HAP-1 (cell line): ENCODE data around the gene C16orf96.
"Not testable (repeated sequence)": the region's sequence is repeated elsewhere in the genome, so short reads cannot be mapped to it uniquely, and the experiment has no call there.

ENCODE experiments used
- DNase-seq, 2 experiments: peaks; one replicate each; pipeline ENCODE4 v3.0.0-alpha.2; 2016 to 2020; ENCODE audit warnings: low spot score in 2 of 2
- H3K27me3 ChIP-seq: fragments of 250-450 bp; sonication (Bioruptor Pico); 2 replicates; pipeline ENCODE4 v1.5.1; 2020; ENCODE audit warnings: low read depth, mild to moderate bottlenecking, moderate library complexity
- H3K36me3 ChIP-seq: fragments of 250-450 bp; sonication (Bioruptor Pico); replicated peaks from 2 replicates; pipeline ENCODE4 v1.5.1; 2020; ENCODE audit warnings: mild to moderate bottlenecking
- H3K4me1 ChIP-seq: fragments of 250-450 bp; sonication (Bioruptor Pico); 2 replicates; pipeline ENCODE4 v1.5.1; 2020; ENCODE audit warnings: mild to moderate bottlenecking
- H3K4me3 ChIP-seq: fragments of 250-450 bp; sonication (Bioruptor Pico); 2 replicates; pipeline ENCODE4 v1.5.1; 2020; ENCODE audit warnings: mild to moderate bottlenecking, moderate library complexity
- H3K9me3 ChIP-seq: fragments of 250-450 bp; sonication (Bioruptor Pico); 2 replicates; pipeline ENCODE4 v1.5.1; 2020; ENCODE audit warnings: mild to moderate bottlenecking, moderate library complexity
- in situ Hi-C: fragments of 300-500 bp; cut with MboI; formaldehyde crosslinking; loops from 3 replicates; pipeline ENCODE4 v1.14.3; 2020; ENCODE audit warnings: low sequenced_read_pairs, inconsistent platforms, mixed read lengths

Gene C16orf96

GRCh38 chr16:4557973-4558372 lies 1.8 kb downstream of the C16orf96 start:
- no peak for DNase-seq
- Histone ChIP-seq H3K4me3 (no peak overlapping the region), H3K27me3 (peaks cover 4% of the 10 kb centered on the region; the same call in 1 of the 2 replicates), H3K36me3 (no peaks in the 10 kb centered on the region), H3K9me3 (no peaks in the 10 kb centered on the region), H3K4me1 (no peaks in the 10 kb centered on the region)
- in situ Hi-C loops: no loop called here

DNA sequence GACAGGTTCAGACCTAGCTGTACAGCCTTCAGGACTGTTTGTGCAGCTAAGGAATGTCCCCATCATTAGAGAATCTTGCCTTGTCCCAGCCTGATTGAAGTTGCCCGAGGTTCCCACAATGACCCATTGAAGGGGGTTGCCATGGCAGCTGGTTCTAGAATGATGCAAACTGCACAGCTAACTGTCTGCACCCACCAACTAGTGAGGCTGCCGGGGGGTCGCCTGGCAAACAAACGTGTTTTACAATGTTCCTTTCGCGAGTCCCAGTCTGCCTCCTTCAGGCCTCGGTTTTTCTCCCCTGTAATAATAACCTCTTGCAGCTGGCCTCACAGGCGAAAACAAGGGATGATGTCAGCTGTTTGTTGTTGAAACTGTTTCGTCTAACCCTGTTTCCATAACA lies 5.5 kb downstream of the C16orf96 start:
- Histone ChIP-seq H3K9me3 (no peaks in the 10 kb centered on the region), H3K4me1 (no peaks in the 10 kb centered on the region), H3K27me3 (peaks cover 4% of the 10 kb centered on the region; the same call in 1 of the 2 replicates), H3K36me3 (no peaks in the 10 kb centered on the region), H3K4me3 (no peak overlapping the region)
- in situ Hi-C loops: no loop called here
- no peak for DNase-seq

GRCh38 chr16:4564661-4565267 lies 8.6 kb downstream of the C16orf96 start:
- Histone ChIP-seq H3K27me3 (peaks cover under 1% of the 10 kb centered on the region; the same call in 1 of the 2 replicates), H3K4me3 (no peak overlapping the region), H3K9me3 (no peaks in the 10 kb centered on the region), H3K4me1 (no peaks in the 10 kb centered on the region), H3K36me3 (no peaks in the 10 kb centered on the region)
- no peak for DNase-seq
- in situ Hi-C loops: no loop called here

GRCh38 chr16:4566144-4566543 lies 10.0 kb downstream of the C16orf96 start:
- Histone ChIP-seq H3K36me3 (no peaks in the 10 kb centered on the region), H3K4me1 (no peaks in the 10 kb centered on the region), H3K27me3 (no peaks in the 10 kb centered on the region), H3K9me3 (no peaks in the 10 kb centered on the region), H3K4me3 (no peak overlapping the region)
- no peak for DNase-seq
- in situ Hi-C loops: no loop called here

DNA sequence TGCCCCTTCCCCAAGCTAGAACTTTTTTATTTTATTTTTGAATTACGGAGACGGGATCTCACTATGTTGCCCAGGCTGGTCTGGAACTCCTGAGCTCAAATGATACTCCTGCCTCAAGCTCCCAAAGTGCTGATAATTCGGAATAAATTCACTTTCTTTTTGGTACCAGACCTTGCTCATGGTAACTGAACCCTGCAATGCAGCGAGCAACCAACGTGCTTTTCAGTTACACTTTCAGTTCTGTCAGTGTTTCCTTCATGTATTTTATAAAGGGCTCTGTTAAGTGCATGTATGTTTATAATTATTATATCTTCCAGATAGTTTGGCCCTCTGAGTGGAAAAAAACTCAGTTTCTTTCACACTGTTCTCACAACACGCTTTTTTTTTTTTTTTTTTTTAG lies 13.9 kb downstream of the C16orf96 start:
- Histone ChIP-seq H3K4me1 (no peaks in the 10 kb centered on the region), H3K36me3 (no peaks in the 10 kb centered on the region), H3K4me3 (no peak overlapping the region), H3K27me3 (no peaks in the 10 kb centered on the region), H3K9me3 (no peaks in the 10 kb centered on the region)
- no peak for DNase-seq
- in situ Hi-C loops: no loop called here

DNA sequence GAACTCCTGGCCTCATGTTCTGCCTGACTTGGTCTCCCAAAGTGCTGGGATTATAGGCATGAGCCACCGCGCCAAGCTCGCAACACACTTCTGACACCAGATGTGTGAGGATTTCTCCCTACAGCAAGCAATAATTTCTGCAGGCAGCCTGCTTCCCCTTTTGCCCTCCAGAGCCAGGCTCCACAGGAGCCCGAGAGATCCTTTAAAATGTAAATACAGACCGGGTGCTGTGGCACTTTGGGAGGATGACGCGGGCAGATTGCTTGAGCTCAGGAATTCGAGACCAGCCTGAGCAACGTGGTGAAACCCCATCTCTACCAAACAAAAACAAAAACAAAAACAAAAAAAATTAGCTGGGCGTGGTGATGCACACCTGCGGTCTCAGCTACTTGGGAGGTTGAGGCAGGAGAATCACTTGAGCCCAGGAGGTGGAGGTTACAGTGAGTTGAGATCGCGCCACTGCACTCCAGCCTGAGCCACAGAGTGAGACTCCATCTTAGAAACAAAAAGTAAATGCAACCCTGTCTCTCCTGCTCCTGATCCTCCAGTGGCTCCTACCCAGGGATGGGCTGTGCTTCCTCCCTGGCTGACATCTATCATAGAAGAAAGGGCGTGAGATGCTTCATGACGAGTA lies 14.7 kb downstream of the C16orf96 start:
- Histone ChIP-seq H3K9me3 (no peaks in the 10 kb centered on the region), H3K27me3 (no peaks in the 10 kb centered on the region), H3K36me3 (no peaks in the 10 kb centered on the region), H3K4me3 (no peak overlapping the region), H3K4me1 (no peaks in the 10 kb centered on the region)
- DNase-seq: no peak
- in situ Hi-C loops: no loop called here

- no peaks in the 10 kb centered on the region for H3K36me3 ChIP-seq
- in situ Hi-C loops: no loop called here
- no peaks in the 10 kb centered on the region for H3K4me1 ChIP-seq
- DNase-seq: no peak
- H3K27me3 ChIP-seq: no peaks in the 10 kb centered on the region
- H3K9me3 ChIP-seq: no peaks in the 10 kb centered on the region
- no peak overlapping the region for H3K4me3 ChIP-seq
Observed at GRCh38 chr16:4572715-4573114, 16.6 kb downstream of the C16orf96 start.

- H3K4me1 ChIP-seq, DNase-seq, H3K36me3 ChIP-seq, H3K9me3 ChIP-seq, in situ Hi-C loops, H3K27me3 ChIP-seq, H3K4me3 ChIP-seq: not testable (repeated sequence)
Observed at GRCh38 chr16:4573926-4574325, 17.8 kb downstream of the C16orf96 start.

- H3K4me3 ChIP-seq: no peak overlapping the region
- no peak for DNase-seq
- H3K9me3 ChIP-seq: no peaks in the 10 kb centered on the region
- no peaks in the 10 kb centered on the region for H3K4me1 ChIP-seq
- no peaks in the 10 kb centered on the region for H3K27me3 ChIP-seq
- H3K36me3 ChIP-seq: no peaks in the 10 kb centered on the region
- in situ Hi-C loops: no loop called here
Observed at GRCh38 chr16:4574919-4575705, 19.0 kb downstream of the C16orf96 start.

DNA sequence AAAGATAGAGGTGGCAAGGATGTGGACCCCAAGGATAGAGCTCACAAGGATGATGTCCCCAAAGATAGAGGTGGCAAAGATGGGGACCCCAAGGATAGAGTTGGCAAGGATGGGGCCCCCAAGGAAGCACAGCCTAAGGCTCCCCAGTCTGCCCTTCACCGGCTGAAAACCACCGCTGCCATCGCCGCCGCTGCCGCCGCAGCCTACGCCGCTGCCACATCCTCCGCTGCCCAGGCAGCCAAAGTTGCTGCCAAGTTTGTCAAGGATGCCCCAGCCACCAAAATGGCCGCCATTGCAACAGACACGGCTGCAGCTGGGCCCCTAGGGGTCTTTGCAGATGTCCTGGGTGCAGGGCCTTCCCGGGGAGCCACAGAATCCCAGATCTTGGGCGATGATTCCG lies 19.9 kb downstream of the C16orf96 start:
- DNase-seq: no peak
- in situ Hi-C loops: no loop called here
- Histone ChIP-seq H3K4me1 (no peaks in the 10 kb centered on the region), H3K4me3 (no peak overlapping the region), H3K36me3 (no peaks in the 10 kb centered on the region), H3K9me3 (no peaks in the 10 kb centered on the region), H3K27me3 (no peaks in the 10 kb centered on the region)

GRCh38 chr16:4578961-4579530 lies 22.9 kb downstream of the C16orf96 start:
- Histone ChIP-seq H3K4me3 (no peak overlapping the region), H3K27me3 (no peaks in the 10 kb centered on the region), H3K9me3 (no peaks in the 10 kb centered on the region), H3K4me1 (no peaks in the 10 kb centered on the region), H3K36me3 (no peaks in the 10 kb centered on the region)
- no peak for DNase-seq
- in situ Hi-C loops: no loop called here

DNA sequence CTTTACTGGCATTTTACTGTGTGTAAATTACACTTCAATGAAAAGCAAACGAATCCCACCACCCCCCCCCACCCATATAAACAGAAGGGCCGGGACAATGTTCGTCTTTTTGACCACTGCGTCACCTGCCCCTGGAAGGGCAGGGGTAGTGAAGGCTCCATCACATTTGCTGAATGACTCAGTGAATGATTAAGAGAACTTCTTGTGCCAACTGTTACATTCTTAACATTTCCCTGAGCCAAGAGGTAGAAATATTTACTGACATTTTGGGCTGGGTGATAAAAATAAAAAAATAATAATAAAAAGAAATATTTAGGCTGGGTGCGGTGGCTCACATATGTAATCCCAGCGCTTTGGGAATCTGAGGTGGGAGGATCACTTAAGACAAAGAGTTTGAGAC lies 24.1 kb downstream of the C16orf96 start:
- no peaks in the 10 kb centered on the region for H3K27me3 ChIP-seq
- H3K4me3 ChIP-seq: no peak overlapping the region
- DNase-seq: no peak
- no peaks in the 10 kb centered on the region for H3K4me1 ChIP-seq
- no peaks in the 10 kb centered on the region for H3K36me3 ChIP-seq
- in situ Hi-C loops: no loop called here
- no peaks in the 10 kb centered on the region for H3K9me3 ChIP-seq

DNA sequence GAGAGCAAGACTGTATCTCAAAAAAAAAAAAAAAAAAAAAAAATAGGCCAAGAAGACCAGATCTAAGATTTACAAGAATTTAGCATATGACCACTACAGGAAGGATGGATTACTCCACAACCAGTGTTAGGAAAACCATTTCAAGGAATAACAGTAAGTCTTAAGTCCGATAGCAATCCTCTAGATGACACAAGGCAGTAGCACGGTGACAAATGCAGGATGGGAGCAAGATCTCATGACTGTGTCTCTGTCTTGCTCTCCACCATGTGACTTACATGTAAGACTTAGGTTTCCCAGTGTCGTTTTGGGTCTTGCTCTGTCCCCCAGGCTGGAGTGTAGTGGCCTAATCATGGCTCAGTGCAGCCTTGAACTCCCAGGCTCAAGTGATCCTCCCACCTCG lies 27.8 kb downstream of the C16orf96 start:
- in situ Hi-C loops: no loop called here
- DNase-seq: no peak
- Histone ChIP-seq H3K36me3 (no peaks in the 10 kb centered on the region), H3K4me3 (no peak overlapping the region), H3K9me3 (no peaks in the 10 kb centered on the region; the same call in 1 of the 2 replicates), H3K27me3 (peaks cover 6% of the 10 kb centered on the region; the same call in 1 of the 2 replicates), H3K4me1 (no peaks in the 10 kb centered on the region)

GRCh38 chr16:4586291-4586690 lies 30.2 kb downstream of the C16orf96 start:
- Histone ChIP-seq H3K27me3 (peaks cover 6% of the 10 kb centered on the region; the same call in 1 of the 2 replicates), H3K9me3 (no peaks in the 10 kb centered on the region; the same call in 1 of the 2 replicates), H3K4me3 (no peak overlapping the region), H3K36me3 (no peaks in the 10 kb centered on the region), H3K4me1 (no peaks in the 10 kb centered on the region)
- no peak for DNase-seq
- in situ Hi-C loops: loop anchor here (5.0 kb wide), 1 partner anchor 69 kb away; no protein-coding TSS in a partner anchor
